HepG2 (cell line): Measurements from ENCODE around the gene ZNF189. TPM values are rescaled to one million over a fixed set of nuclear protein-coding genes. Genes with fewer than 3 reads are reported as not detected.

ENCODE experiments used
- ATF4 ChIP-seq, 2 experiments: fragments of 450-650 bp in 1 of 2; sonication (generic) in 1 of 2; formaldehyde crosslinking; IDR thresholded peaks; 2 replicates each; pipeline versions ENCODE4 v1.5.0 to v1.8.0; 2020 to 2022; ENCODE audit warnings: mild to moderate bottlenecking in 1 of 2, missing genetic modification reagents in 1 of 2
- HINFP ChIP-seq: sonication (generic); formaldehyde crosslinking; IDR thresholded peaks from 2 replicates; pipeline ENCODE4 v1.4.0; 2020; ENCODE audit warnings: low read depth, mild to moderate bottlenecking, missing genetic modification reagents
- HNF1A ChIP-seq, 2 experiments: sonication (generic) in 1 of 2; formaldehyde crosslinking in 1 of 2; IDR thresholded peaks; 2 replicates each; pipeline versions ENCODE4 v1.4.0 to v1.6.1; 2016 to 2020; ENCODE audit warnings: borderline replicate concordance in 1 of 2, low read depth in 1 of 2, mild to moderate bottlenecking in 1 of 2, missing genetic modification reagents in 1 of 2
- MLLT10 ChIP-seq: sonication (generic); formaldehyde crosslinking; IDR thresholded peaks from 2 replicates; pipeline ENCODE4 v1.4.0; 2020; ENCODE audit warnings: missing genetic modification reagents
- MXD3 ChIP-seq: IDR thresholded peaks from 2 replicates; pipeline ENCODE4 v1.6.1; 2016; ENCODE audit warnings: mild to moderate bottlenecking, missing biosample characterization, missing genetic modification reagents
- SATB2 ChIP-seq: sonication (generic); formaldehyde crosslinking; IDR thresholded peaks from 2 replicates; pipeline ENCODE4 v1.5.0; 2020; ENCODE audit warnings: missing genetic modification reagents
- SIX1 ChIP-seq: sonication (generic); formaldehyde crosslinking; IDR thresholded peaks from 2 replicates; pipeline ENCODE4 v1.4.0; 2020; ENCODE audit warnings: missing genetic modification reagents, borderline replicate concordance
- U2AF2 ChIP-seq: fragments of 200-400 bp; formaldehyde crosslinking; IDR thresholded peaks from 2 replicates; pipeline ENCODE4 v1.6.1; 2017; ENCODE audit warnings: low read depth, mild to moderate bottlenecking, low read length
- ZBTB40 ChIP-seq, 2 experiments: fragments of 450-650 bp in 1 of 2; sonication (generic) in 1 of 2; formaldehyde crosslinking in 1 of 2; IDR thresholded peaks; 2 replicates each; pipeline versions ENCODE4 v1.6.1 to v1.8.0; 2016 to 2022; ENCODE audit warnings: antibody characterized with exemption in 1 of 2, mild to moderate bottlenecking in 1 of 2, missing genetic modification reagents in 1 of 2
- polyA plus RNA-seq, 8 experiments: library from polyadenylated mRNA; depleted of rRNA in 3 of 8; stranded (reverse) in 7 of 8; unstranded in 1 of 8; fragments of >200 nt; fragmentation: Illumina TruSeq in 4 of 8; extraction: Trizol in 4 of 8; gene quantifications; 2 replicates each; pipeline versions ENCODE4 v1.2.1 to v1.2.3, GENCODE V29; 2011 to 2016; ENCODE audit warnings: low read depth in 4 of 8, missing spikeins in 1 of 8, mixed read lengths in 1 of 8; ENCODE audit not compliant: insufficient read depth in 1 of 8
- total RNA-seq, 5 experiments: library from RNA; depleted of rRNA; stranded (reverse); fragments of >200 nt; fragmentation: Illumina TruSeq; extraction: Trizol; gene quantifications; 2 replicates each; pipeline ENCODE4 v1.2.3, GENCODE V29; 2016; ENCODE audit warnings: low read depth in 1 of 5

Gene ZNF189
- total and polyA plus RNA-seq, 2 of the 13 experiments (the other 11 are each of a cell fraction or from before 2014, with no cell fraction given): 8.4 to 50.0 TPM

GRCh38 chr9:101388507-101388993 is 10.1 kb upstream of the ZNF189 start (continued):
- TF ChIP-seq U2AF2 (no peak), ATF4 (CRISPR knock-in tag; IDR thresholded peaks at IDR 0.05) (0 out of 4 replicates have a peak, but pooled peaks of 1 of the 2 experiments have one; percentile 38), SIX1 (CRISPR knock-in tag) (peak; percentile 10; the same call in 1 of the 2 replicates), MLLT10 (CRISPR knock-in tag) (no peak), HINFP (CRISPR knock-in tag) (no peak), SATB2 (CRISPR knock-in tag) (no peak), ZBTB40 (IDR thresholded peaks at IDR 0.05) (no peak), ZBTB40 (CRISPR knock-in tag; IDR thresholded peaks at IDR 0.05) (no peak), MXD3 (no peak), HNF1A (IDR thresholded peaks at IDR 0.05; ENCODE audit: low read depth) (no peak), HNF1A (CRISPR knock-in tag; IDR thresholded peaks at IDR 0.05; ENCODE audit: borderline replicate concordance) (no peak; the same call in 1 of the 2 replicates)
